GM19193 (cell line): ENCODE data around the gene CDC42EP5.

ENCODE experiments used
- POLR2A ChIP-seq: IDR thresholded peaks from 4 replicates; pipeline ENCODE4 v1.6.1; 2011; ENCODE audit not compliant: insufficient read depth, insufficient read length; ENCODE audit errors: extremely low read depth

CDC42EP5 gene

DNA sequence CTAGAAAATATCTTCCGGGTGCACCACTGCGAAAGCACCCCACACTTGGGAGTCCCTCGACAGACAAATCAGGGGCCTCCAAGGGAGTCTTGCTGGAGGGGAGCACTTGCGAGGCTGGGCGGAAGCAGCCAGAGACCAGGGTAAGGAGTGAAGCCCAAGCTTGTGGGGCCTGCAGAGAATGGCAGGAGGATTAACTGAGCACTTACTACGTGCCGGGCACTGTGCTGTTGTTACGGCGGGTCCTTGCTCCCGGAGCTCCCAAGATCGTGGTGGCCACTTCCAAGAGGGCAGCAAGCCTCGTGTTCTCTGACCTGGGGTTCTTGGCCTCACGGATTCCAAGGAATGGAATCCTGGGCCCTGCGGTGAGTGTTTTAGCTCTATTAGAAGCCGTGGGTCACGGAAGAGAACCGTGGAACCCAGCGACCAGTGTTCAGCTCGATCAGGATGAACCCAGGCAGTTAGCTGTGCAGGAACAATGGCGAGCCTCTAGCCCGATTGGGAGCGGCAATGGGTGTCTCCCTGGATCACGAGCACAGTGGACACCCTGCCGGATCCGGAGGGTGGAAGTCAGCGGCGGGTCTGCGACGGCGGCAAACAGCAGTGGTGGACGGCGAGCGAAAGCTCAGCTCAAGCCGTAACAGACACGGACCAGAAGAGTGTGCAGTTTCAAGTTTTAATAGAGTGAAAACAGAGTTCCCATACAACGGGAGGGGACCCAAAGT, 48.3 kb downstream of the CDC42EP5 start:
- no peak for TF ChIP-seq POLR2A

- no peak for TF ChIP-seq POLR2A
These were observed 48.9 kb downstream of the CDC42EP5 start for GRCh38 chr19:54424201-54424600.

DNA sequence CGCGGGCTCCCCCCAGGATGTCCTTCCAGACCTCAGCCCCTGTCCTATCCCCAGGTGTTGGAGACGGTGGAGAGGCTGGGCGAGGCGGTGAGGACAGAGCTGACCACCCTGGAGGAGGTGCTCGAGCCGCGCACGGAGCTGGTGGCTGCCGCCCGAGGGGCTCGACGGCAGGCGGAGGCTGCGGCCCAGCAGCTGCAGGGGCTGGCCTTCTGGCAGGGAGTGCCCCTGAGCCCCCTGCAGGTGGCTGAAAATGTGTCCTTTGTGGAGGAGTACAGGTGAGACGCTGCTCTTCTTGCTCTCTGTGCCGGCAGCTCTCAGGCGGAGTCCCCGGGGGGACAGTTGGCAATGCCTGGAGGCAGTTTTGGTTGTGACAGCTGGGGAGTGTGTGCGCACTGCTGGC, 51.0 kb downstream of the CDC42EP5 start:
- no peak for TF ChIP-seq POLR2A

- no peak for TF ChIP-seq POLR2A
These were observed 51.6 kb downstream of the CDC42EP5 start for GRCh38 chr19:54421521-54421920.

GRCh38 chr19:54421169-54421516, 52.0 kb downstream of the CDC42EP5 start:
- TF ChIP-seq POLR2A: no peak

DNA sequence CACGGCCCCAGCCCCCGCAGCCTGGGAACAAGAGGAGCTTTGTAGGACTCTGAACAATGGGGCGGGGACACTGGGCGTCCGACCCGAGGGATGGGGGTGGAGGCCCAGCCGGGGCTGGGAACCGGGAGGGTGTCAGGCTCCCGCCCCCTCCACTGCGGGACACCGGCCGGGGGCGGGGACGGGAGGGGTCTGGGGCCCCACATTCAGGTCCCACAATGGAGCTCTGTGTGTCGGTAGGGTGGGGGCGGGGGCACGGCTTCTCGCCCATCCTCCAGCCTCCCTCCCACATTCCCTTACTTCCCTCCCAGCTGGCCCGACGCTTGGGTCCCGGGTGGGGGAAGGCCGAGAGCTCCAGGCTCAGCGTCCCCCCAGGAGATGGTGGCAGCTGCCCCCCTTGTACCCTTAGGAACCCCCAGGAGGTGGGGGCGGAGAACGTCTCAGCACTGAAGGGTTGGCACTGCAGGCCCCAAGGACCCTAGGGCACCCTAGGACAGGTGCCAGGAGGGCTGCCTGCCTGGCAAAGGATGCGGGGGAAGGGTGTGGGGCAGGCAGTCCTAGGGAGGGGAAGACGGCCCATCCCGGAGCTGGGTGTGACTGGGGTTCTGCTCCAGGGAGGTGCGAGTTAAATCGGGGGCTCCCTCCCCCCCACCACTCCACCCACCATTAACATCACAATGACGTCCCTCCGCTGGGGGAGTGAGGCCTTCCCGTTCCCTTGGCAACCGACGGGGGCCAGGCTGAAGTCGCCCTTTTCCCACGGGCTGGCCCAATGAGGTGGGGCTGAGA, 52.5 kb downstream of the CDC42EP5 start:
- TF ChIP-seq POLR2A: no peak

- TF ChIP-seq POLR2A: no peak
These were observed 53.1 kb downstream of the CDC42EP5 start for GRCh38 chr19:54420068-54420382.

- no peak for TF ChIP-seq POLR2A
These were observed 53.9 kb downstream of the CDC42EP5 start for GRCh38 chr19:54418930-54419800.

DNA sequence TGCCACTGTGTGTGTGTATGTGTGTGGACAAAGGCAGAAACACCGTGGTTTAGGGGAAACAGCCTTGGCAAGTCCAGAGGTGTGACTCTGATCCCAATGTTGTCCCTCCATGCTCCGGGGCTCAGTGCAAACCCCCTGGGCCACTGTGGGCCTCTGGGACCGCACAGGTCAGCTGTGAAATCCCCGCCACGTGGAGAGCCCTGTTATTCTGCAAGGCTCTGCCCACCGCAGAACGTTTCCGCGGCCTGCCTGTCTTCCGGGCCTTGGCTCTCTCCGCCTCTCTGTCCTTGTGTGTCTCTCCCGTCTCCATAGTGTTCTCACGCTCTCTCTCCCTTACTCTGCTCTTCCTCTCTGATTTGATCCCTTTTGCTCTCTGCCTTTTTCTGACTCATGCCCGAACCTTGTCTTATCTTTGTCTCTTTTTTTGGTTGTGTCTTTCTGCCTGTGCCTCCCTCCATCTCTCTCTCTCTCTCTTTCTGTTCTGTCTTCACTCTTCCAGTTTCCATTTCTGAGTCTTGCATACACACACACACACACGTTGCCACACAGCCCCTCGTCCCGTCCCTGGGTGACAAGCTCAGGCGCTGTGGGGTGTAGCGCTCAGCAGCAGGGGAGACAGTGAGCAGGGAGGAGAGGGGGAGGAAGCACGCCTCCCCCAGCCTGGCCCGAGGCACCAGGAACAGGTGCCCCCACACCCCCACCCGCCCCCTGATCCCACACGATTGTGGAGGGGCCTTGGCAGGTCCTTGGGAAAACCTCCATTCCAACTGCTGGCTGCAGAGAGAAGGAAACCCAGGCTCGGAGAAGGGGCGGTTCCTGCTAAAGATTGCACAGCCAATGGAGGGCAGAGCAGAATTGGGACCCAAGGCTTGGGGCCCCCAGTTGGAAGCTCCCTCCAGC, 54.8 kb downstream of the CDC42EP5 start:
- no peak for TF ChIP-seq POLR2A

- TF ChIP-seq POLR2A: no peak
These were observed 56.2 kb downstream of the CDC42EP5 start for GRCh38 chr19:54416695-54417491.

DNA sequence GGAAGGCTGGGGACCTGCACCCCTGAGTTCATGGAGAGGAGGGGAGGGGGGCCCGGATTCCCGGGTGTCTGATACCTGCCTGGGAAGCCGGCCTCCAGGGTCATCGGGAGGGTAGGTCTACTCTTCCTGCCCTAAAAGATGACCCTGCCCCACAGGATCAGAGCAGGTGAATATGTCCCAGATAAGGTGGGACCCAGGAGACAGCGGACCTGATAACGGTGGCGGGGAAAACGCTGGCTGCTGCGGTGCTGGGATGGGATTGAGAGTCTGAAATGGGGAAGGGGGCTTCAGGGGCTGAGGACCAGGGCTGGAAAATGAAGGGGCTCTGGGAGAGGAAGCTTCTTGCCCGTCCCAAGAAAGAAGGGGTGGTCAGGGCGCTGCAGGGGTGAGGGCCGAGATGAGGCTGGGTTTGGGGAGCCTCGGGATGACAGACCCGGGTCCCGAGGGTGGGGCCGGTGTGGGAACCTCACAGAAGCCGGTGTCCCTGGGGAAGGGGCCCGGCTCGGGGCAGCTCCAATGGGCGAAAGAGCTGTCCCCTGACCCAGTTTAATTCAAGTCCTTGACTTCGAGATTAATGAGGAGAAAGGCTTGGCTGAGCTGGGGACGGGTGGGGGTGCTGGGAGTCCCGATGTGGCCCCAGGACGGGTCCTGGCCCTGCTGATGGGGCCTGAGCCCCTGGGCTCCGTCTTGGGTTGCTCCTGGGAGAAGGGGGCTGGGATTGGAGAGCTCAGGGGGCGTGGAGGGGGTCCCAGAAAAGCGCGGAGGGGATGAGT, 57.0 kb downstream of the CDC42EP5 start:
- no peak for TF ChIP-seq POLR2A

DNA sequence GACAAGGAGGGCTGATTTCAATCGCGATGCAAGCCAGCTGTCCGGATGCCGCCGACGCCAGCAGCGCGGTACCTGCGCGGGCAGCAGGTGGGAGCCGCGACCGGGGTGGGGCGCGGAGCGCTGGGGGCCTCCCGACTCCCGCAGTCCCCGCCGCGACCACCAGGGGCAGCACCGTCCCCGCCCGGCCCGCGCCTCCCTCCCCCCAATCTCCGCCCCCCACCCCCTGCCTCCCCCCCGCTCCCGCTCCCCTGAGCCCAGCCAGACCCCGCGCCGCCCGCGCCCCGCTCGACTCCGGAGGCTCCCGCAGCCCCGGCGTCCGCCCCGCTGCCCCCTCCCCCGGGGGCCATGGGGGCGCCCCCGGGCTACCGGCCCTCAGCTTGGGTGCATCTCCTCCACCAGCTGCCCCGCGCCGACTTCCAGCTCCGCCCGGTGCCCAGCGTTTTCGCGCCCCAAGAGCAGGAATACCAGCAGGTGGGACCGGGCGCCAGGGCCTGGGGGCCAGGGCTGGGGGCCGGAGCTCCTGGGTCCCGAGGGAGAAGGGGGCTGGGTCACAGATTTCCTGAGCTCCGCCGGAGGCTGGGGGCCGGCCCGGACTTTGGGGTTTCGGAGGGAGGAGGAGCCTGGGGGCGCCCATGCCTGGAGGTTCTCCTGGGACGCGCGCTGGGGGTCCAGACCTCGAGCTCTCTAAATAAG, 57.7 kb downstream of the CDC42EP5 start, which contains the start of gene TTYH1:
TSS of gene TTYH1 (plus strand) at position 257 of the 693 bp plus-strand sequence. CDS start at position 346, 89 bp downstream.
- no peak for TF ChIP-seq POLR2A
